ENCODE measurements around the gene CRYGD. TPM values are rescaled to one million over a fixed set of nuclear protein-coding genes. Genes with fewer than 3 reads are reported as not detected.
"Not testable (repeated sequence)": the region's sequence is repeated elsewhere in the genome, so short reads cannot be mapped to it uniquely, and the experiment has no call there.

CRYGD gene
- total RNA-seq, result not detected

- peak within 1 kb of the TSS in 1 of 2 donors; percentile 20 for H3K4me3 ChIP-seq
- H3K27me3 ChIP-seq, result not testable (repeated sequence)
These were observed at the start of gene CRYGD for GRCh38 chr2:208124013-208124715. Gene CRYGD, minus strand, starts transcription at chr2:208124524. Its CDS starts 51 bp downstream, at chr2:208124473.

DNA sequence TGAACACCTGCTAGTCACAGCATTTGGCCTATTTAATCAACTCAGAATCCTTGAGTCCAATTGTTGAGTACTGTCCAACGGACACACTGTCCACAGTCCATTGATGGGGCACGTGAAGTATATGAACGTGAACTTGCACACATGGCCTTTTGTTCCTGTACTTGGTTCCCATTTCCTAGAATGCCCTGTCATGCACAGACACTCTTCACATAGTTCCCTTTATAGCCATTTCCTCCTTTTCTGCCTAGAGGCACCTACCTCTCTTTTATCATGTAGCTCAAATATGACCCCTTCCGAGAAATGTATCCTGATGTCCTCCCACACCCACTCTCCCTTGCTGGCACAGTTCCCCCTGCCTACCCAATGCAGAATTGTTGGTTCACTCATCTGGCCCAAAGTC lies 47.8 kb upstream of the CRYGD start:
- Histone ChIP-seq H3K36me3 (no peaks in the 10 kb centered on the region), H3K27me3 (no peaks in the 10 kb centered on the region), H3K4me1 (no peaks in the 10 kb centered on the region), H3K27ac (no peak overlapping the region), H3K9me3 (no peaks in the 10 kb centered on the region), H3K4me3 (no peak overlapping the region)
- TF ChIP-seq POLR2A (IDR thresholded peaks at IDR 0.05), result no peak
- TF ChIP-seq, protein P1, sequence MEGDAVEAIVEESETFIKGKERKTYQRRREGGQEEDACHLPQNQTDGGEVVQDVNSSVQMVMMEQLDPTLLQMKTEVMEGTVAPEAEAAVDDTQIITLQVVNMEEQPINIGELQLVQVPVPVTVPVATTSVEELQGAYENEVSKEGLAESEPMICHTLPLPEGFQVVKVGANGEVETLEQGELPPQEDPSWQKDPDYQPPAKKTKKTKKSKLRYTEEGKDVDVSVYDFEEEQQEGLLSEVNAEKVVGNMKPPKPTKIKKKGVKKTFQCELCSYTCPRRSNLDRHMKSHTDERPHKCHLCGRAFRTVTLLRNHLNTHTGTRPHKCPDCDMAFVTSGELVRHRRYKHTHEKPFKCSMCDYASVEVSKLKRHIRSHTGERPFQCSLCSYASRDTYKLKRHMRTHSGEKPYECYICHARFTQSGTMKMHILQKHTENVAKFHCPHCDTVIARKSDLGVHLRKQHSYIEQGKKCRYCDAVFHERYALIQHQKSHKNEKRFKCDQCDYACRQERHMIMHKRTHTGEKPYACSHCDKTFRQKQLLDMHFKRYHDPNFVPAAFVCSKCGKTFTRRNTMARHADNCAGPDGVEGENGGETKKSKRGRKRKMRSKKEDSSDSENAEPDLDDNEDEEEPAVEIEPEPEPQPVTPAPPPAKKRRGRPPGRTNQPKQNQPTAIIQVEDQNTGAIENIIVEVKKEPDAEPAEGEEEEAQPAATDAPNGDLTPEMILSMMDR (IDR thresholded peaks at IDR 0.05), result no peak
- no peak for DNase-seq
- intact Hi-C loops (cut with DNase I; ENCODE audit: low total_unique reads), result no loop called here

More at GRCh38 chr2:208124013-208124715, at the start of gene CRYGD:
- intact Hi-C loops (cut with DNase I; ENCODE audit: low total_unique reads); H3K9me3 ChIP-seq; DNase-seq; H3K27ac ChIP-seq; H3K36me3 ChIP-seq; H3K4me1 ChIP-seq: not testable (repeated sequence)

GRCh38 chr2:208164951-208165755 lies 40.8 kb upstream of the CRYGD start:
- H3K27ac ChIP-seq, result no peak overlapping the region
- no peaks in the 10 kb centered on the region for H3K9me3 ChIP-seq
- intact Hi-C loops (cut with DNase I; ENCODE audit: low total_unique reads), result no loop called here
- H3K27me3 ChIP-seq, result no peaks in the 10 kb centered on the region
- no peak overlapping the region for H3K4me3 ChIP-seq
- H3K36me3 ChIP-seq, result no peaks in the 10 kb centered on the region
- no peak for DNase-seq
- TF ChIP-seq, protein P1 (IDR thresholded peaks at IDR 0.05), result no peak
- no peak for TF ChIP-seq POLR2A (IDR thresholded peaks at IDR 0.05)
- H3K4me1 ChIP-seq, result no peaks in the 10 kb centered on the region

DNA sequence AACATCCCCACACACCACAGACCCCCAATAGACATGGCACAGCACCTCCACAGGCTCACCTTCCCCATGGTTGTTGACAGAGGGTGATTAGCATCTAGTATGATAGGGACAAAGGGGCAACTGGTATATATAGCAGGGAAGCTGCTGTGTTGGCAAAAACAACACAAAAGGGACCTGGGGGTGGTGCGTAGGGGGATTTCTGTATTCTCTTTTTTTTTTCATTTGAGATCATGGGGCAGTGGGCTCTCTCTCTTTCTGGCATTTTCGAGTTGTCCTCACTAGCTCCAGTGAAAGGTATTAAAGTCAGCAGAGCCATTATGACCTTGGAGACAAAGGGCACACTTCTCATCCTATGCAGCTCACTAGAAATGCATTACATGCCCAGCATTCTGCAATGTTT lies 39.2 kb upstream of the CRYGD start, which contains the start of gene CRYGA:
CRYGA (minus strand) TSS at position 101 of the 400 bp plus-strand sequence; CDS start at position 68, 33 bp downstream.
- Histone ChIP-seq H3K4me1 (no peaks in the 10 kb centered on the region), H3K36me3 (no peaks in the 10 kb centered on the region), H3K27me3 (no peaks in the 10 kb centered on the region), H3K4me3 (no peak within 1 kb of the TSS), H3K9me3 (no peaks in the 10 kb centered on the region), H3K27ac (no peak within 1 kb of the TSS)
- intact Hi-C loops (cut with DNase I; ENCODE audit: low total_unique reads), result no loop called here
- DNase-seq, result no peak
- TF ChIP-seq POLR2A (IDR thresholded peaks at IDR 0.05), result no peak
- TF ChIP-seq, protein P1 (IDR thresholded peaks at IDR 0.05), result no peak

DNA sequence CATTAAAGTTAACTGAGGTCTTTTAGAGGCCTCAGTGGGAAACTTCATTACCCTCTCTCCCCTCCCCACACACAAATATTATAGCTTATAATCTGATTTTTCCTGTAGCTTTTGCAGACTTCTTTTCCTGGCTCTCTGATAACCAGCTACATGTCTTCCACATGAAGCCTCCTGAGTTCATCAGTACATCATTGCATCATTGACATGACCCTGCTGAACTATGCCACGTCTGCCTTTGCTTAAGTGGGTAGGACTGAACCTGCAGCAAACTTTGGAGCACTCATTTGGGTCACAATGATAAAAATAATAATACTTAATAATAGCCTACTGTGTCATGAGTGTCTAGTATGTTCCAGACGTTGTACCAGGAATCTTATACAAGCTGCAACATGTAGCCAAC lies 32.1 kb upstream of the CRYGD start:
- Histone ChIP-seq H3K4me1 (no peaks in the 10 kb centered on the region), H3K27ac (no peak overlapping the region), H3K27me3 (no peaks in the 10 kb centered on the region), H3K36me3 (no peaks in the 10 kb centered on the region), H3K9me3 (no peaks in the 10 kb centered on the region), H3K4me3 (no peak overlapping the region)
- no peak for DNase-seq
- intact Hi-C loops (cut with DNase I; ENCODE audit: low total_unique reads), result no loop called here
- TF ChIP-seq, protein P1 (IDR thresholded peaks at IDR 0.05), result no peak
- no peak for TF ChIP-seq POLR2A (IDR thresholded peaks at IDR 0.05)

Data from uterus (tissue), 4 donors.